Measurements from ENCODE around the gene TXNRD2. TPM values are rescaled to one million over a fixed set of nuclear protein-coding genes. Genes with fewer than 3 reads are reported as not detected.
"Not testable (repeated sequence)": the region's sequence is repeated elsewhere in the genome, so short reads cannot be mapped to it uniquely, and the experiment has no call there.

Gene TXNRD2
- total RNA-seq, 1 donor from 2014 or later, result 5.8 TPM

DNA sequence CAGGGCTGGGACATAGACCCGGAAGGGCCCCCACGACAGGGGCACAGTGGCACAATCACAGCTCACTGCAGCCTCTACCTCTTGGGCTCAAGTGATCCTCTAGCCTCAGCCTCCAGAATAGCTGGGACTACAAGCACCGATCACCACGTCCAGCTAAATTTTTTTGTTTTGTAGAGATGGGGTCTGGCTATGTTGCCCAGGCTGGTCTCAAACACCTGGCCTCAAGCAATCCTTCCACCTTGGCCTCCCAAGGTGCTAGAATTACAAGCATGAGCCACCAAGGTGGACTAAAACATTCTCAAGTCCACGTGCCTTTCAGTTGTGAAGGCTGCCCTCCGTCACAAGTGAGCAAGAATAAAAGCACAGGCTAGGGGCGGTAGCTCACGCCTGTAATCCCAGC, 10.1 kb downstream of the TXNRD2 start:
- no peak for DNase-seq (ENCODE audit: low read depth)
- TF ChIP-seq CTCF (conservative IDR thresholded peaks at IDR 0.05; ENCODE audit: low read depth, low read length), result no peak

GRCh38 chr22:19930551-19931486, 10.8 kb downstream of the TXNRD2 start:
- TF ChIP-seq CTCF (conservative IDR thresholded peaks at IDR 0.05; ENCODE audit: low read depth, low read length), result no peak
- no peak for DNase-seq (ENCODE audit: low read depth)
- no peak overlapping the region for H3K4me3 ChIP-seq (ENCODE audit: low read depth, low read length)

More for the DNA sequence above, 10.1 kb downstream of the TXNRD2 start:
- H3K4me3 ChIP-seq (ENCODE audit: low read depth, low read length), result no peak overlapping the region

DNA sequence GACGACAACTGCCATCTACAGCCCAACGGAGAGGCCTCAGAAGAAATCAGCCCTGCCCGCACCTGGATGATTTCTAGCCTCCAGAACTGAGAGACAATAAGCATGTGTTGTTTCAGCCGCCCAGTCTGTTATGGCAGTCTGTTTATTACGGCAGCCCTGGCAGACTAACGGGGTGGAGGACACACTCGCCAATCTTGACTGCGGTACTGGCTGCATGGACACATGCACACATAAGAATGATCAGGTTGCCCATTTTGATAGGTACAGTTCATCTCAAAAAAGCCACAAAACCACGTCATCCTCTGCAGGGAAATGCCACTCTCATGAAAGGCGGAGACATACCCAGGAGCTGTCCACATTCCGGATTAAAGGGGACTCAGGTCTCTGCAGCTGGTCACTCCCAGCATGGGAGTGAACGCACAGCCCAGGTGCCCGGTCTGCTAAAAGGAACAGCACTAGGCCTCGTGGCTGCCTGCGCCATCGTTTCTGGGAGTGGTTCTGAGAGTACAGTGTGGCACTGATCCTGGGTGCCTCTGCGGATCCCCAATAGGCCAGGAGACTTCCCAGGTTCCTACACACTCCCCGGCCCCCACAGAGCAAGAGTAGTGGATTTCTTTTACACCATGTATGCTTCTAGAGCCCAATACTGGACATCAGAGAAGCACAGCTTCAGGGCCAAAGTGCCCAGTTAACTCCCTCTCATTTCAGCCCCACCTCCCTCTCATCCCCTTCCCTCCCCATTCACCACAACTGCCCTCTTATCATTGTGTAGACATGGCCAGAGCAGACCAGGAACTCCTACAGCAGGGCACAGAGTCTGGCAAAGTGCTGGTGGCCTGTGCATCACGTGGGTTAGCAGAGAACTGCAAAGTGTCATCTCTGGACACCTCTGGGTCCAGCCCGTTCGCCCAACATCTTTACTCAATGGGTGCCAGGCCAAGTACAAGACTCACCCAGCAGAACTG, 11.8 kb downstream of the TXNRD2 start:
- no peak overlapping the region for H3K4me3 ChIP-seq (ENCODE audit: low read depth, low read length)
- DNase-seq (ENCODE audit: low read depth), result no peak
- TF ChIP-seq CTCF (conservative IDR thresholded peaks at IDR 0.05; ENCODE audit: low read depth, low read length), result no peak

DNA sequence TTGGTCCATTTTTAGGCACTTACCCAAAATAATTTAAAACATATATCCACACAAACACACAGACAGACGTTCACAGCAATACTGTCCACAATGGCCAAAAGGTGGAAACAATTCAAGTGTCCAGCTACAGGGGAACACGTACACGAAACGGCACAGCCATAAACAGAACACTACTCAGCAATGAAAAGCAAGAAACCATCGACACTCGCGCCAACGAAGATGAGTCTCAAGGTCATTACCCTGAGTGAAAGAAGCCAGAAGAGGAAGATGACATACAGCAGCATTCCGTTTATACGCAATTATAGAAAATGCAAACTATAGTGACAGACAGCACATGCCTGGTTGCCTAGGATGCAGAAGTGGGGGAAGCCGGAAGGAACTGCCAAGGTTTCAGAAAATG, 13.4 kb downstream of the TXNRD2 start:
- no peak for DNase-seq (ENCODE audit: low read depth)
- no peak overlapping the region for H3K4me3 ChIP-seq (ENCODE audit: low read depth, low read length)
- no peak for TF ChIP-seq CTCF (conservative IDR thresholded peaks at IDR 0.05; ENCODE audit: low read depth, low read length)

DNA sequence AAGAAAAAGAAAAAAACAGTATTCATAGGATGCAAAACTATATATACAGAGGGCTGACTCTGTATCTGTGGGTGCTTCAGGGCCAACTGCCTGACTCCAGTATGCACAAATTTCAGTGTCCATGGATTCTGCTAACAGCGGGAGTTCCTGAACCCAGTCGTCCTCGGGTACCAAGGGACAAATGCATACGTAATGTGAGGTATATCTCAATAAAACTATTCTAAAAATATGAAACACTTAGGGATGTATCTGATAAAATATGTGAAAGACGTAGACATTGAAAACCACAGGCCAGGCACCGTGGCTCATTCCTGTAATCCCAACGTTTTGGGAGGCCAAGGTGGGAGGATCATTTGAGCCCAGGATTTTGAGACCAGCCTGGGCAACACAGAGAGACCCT, 13.9 kb downstream of the TXNRD2 start:
- no peak overlapping the region for H3K4me3 ChIP-seq (ENCODE audit: low read depth, low read length)
- no peak for TF ChIP-seq CTCF (conservative IDR thresholded peaks at IDR 0.05; ENCODE audit: low read depth, low read length)
- DNase-seq (ENCODE audit: low read depth), result no peak

GRCh38 chr22:19926028-19926427, 15.6 kb downstream of the TXNRD2 start:
- not testable (repeated sequence) for DNase-seq (ENCODE audit: low read depth); H3K4me3 ChIP-seq (ENCODE audit: low read depth, low read length)

GRCh38 chr22:19923914-19924513, 17.6 kb downstream of the TXNRD2 start:
- no peak overlapping the region for H3K4me3 ChIP-seq (ENCODE audit: low read depth, low read length)
- DNase-seq (ENCODE audit: low read depth), result no peak
- no peak for TF ChIP-seq CTCF (conservative IDR thresholded peaks at IDR 0.05; ENCODE audit: low read depth, low read length)
